CD4-positive, alpha-beta T cell treated with Interleukin-4 for 4 hours (primary cell): ENCODE results near the gene UIMC1.

Experiments used
- DNase-seq: peaks from one replicate; pipeline ENCODE4 v3.0.0-alpha.2; 2020

The UIMC1 gene

GRCh38 chr5:176952531-176953193 lies 53.9 kb downstream of the UIMC1 start:
- DNase-seq, result no peak

DNA sequence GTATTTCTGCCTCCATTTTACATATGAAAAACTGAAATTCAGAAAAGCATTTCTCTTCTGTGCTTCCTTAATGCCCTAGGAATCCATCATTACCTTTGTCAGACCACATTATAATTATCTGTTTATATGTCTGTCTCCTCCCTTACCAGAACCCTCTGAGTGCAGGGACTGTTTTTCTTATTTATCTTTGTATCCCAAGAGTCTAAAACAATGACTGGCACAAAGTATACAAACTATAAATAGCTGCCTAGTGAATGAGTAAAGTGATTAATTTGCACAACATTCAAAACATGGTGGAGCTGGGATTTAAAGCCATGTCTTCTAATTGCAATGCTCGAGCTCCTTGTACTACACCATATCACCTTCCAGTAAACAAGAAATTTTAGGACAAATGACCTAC lies 58.1 kb downstream of the UIMC1 start:
- no peak for DNase-seq

DNA sequence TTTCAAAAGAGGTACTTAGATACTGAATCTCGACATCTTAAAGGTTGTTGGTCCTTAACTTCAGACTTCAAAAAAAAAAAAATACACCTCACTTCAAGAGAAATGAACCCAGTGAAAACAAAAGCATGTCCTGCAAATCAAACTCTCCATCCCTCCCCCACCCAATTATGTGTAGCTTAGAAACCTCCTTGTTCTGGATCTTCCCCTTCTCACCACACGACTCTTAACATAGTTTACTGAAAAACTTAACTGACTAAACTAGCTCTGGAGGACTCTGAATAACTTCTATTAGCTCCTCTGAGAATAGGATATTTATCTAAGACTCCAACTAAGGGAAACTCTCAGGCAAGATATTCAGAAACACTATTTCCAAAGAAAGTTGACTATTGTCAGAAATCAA lies 58.7 kb downstream of the UIMC1 start:
- DNase-seq, result no peak

- DNase-seq, result no peak
Observed at GRCh38 chr5:176944268-176944667, 62.3 kb downstream of the UIMC1 start.

GRCh38 chr5:176943816-176944215 lies 62.8 kb downstream of the UIMC1 start:
- no peak for DNase-seq

DNA sequence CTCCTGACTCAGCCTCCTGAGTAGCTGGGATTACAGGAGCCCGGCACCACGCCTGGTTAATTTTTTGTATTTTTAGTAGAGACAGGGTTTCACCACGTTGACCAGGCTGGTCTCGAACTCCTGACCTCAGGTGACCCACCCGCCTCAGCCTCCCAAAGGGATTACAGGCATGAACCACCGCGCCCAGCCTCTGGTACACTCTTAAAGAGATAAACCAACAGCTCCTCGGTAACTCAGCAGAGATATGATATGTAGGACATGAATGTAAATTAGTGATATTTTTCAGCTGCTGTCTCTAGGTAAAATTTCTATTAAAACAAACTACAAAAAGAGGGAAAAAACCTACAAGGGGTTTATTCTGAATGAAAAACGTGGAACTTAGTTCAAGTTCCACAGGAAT lies 64.6 kb downstream of the UIMC1 start:
- no peak for DNase-seq

- no peak for DNase-seq
Observed at GRCh38 chr5:176938472-176938871, 68.1 kb downstream of the UIMC1 start.

GRCh38 chr5:176935017-176935416 lies 71.6 kb downstream of the UIMC1 start:
- no peak for DNase-seq

- no peak for DNase-seq
Observed at GRCh38 chr5:176934309-176934930, 72.2 kb downstream of the UIMC1 start.

- peak; percentile 20 for DNase-seq
Observed at GRCh38 chr5:176929654-176930053, 76.9 kb downstream of the UIMC1 start.

DNA sequence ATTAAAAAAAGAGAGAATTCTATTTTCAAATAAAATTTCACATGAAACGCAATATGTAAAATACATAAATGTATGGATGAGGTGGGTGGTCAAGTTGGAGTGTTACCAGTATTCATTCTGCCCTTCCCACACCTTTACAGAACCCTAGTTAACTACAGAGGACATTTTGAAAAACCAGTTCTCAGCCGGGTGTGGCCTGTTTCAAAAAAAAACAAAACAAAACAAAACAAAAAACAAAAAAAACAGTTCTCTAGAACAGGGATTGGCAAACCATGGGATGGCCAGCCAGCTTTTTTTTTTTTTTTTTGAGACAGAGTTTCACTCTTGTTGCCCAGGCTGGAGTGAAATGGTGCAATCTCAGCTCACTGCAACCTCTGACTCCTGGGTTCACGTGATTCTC lies 79.0 kb downstream of the UIMC1 start:
- no peak for DNase-seq

- no peak for DNase-seq
Observed at GRCh38 chr5:176922817-176923216, 83.8 kb downstream of the UIMC1 start.

GRCh38 chr5:176921714-176922113 lies 84.9 kb downstream of the UIMC1 start:
- no peak for DNase-seq

GRCh38 chr5:176918613-176919012 lies 88.0 kb downstream of the UIMC1 start:
- DNase-seq, result no peak

DNA sequence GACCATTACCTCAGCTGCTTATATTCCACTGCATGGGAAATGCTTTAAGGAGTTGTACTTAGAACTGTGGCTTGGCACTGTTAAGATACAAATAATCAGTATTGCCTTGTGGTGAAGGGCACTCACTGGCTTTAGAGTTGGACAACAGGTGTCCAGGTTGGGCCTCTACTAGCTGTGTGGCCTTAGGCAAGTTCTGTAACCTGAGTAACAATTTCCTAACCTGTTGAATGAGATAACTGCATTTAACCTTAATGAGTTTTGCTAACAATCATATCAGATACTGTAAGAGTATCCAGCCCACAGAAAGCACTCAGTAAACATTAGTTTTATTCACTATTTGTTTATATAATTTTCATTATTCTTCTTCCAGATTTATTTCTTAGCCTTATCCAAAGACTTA lies 90.2 kb downstream of the UIMC1 start:
- DNase-seq, result no peak

GRCh38 chr5:176915906-176916305 lies 90.7 kb downstream of the UIMC1 start:
- no peak for DNase-seq

- DNase-seq, result no peak
Observed at GRCh38 chr5:176912115-176912514, 94.5 kb downstream of the UIMC1 start.

GRCh38 chr5:176908675-176909368 lies 97.8 kb downstream of the UIMC1 start:
- DNase-seq, result no peak

GRCh38 chr5:176906796-176907195 lies 99.8 kb downstream of the UIMC1 start:
- no peak for DNase-seq

DNA sequence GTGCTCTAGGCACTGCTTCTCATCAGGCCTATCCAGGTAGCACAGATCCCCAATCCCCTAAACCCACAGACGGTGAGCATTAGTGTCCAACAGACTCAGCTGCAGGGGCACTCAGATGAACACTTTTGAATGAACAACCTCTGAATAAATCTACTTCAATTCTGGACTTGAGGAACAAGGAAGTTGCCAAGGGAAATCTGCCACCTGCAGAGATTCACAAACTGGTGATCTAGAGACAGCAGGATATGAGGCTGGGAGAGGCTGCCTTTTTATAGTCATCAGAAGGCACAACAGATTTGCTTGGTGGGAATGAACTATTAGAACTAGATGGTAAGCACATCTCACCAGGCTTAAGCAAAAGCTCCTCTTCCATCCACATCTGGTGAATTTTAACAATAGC lies 100.5 kb downstream of the UIMC1 start:
- no peak for DNase-seq

DNA sequence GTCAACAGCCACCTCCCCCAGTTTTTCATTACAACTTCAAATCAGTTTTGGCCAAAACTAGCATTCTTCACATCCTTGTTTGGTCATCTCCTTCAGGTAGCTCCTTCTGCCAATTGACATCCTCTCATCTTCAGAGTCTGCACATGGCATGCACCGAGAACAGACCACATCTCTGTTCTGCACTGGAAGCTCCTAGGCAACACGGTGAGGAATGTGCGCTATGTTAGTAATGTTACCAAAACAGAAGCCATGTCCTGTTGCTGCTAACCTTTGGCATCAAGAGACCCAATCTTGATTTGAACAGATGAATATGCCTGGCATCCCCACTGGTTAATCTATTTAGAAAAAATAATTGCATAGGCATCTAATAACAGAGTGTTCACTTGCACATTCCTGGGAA lies 102.3 kb downstream of the UIMC1 start:
- no peak for DNase-seq

DNA sequence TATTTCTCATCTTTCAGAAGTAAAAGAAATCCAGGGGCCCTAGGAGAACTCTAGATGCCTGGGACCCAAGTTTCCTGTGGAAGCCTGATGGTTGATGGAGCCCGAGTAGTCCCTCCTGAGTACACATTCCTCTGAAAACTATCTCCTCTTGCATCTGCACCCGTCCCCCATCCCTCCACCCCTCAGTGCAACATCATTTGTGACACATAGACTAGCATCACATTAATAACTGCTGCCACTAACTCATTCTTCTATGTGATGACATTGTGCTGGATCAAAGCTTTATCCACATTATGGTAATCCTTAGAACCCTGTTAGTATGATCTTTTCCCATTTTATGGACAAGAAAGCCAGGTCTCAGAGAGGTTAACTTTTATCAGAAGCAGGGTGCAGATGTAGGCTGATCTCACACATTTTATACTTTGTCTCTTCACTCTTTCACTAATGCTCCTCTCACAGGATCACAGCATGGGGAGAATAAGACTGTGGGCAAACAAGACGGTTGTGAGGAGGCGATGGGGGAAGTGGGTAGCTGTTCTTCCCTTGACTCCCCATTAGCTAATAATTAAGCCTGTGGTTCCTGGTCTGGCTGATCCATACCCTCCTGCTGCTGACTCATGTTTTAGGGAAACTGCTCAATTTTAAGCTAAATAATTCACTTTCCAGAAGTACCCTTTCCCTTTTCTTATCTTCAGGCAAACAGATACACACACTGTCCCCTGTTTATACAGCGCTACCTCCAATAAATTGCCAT lies 103.5 kb downstream of the UIMC1 start:
- DNase-seq, result no peak

DNA sequence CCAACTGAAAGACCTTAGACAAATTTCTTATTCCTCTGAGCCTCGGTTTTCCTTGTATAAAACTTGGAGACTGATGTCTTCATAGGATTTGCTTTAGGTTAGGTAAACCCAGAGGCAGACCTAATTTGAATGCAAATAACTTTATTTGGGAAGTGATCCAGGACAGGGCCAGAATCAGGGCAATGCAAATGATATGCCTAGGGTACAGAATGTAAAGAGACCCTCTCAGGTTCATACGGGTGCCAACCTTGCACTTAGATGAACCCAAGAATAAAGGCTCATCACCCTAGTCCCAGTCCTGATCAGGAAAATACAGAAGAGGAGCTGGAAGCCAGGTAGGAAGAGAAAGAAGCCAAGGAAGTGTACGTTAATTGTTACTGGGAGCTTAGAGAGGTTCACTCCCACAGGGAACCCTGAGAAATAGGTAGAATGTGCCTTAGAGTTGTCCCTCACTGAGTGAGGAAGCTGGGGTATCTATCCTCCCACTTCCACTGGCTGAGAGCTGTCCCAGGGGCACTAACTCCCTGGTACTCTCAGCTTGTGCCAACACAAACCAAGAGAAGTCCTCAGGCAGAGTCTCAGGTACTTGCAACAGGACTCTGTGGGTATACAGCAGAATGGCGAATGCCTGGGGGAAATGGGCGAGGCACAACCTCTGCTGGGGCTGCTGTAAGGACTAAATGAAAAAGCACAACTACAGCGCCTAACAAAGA lies 104.3 kb downstream of the UIMC1 start:
- no peak for DNase-seq
